Measurements from ENCODE around the gene CCDC34.

DNA sequence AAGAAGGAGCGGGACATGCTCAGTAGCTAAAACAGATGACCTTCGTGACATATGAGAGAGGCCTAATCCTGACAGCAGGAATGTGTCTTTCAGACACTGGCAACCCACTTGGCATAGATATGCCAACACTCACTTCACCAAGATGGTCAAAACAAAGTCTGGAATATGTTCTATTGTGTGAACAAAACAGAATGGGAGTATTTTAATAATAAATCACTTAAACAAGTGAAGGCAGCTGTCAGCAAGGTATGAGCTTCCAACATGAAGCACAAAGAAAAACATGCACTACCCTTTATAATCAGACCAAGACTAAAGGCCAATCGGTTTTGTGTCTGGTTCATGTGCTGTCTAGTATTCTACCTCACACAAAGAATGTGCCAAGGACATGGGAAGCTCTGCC, 23.1 kb downstream of the CCDC34 start:
- TF ChIP-seq, protein P1, sequence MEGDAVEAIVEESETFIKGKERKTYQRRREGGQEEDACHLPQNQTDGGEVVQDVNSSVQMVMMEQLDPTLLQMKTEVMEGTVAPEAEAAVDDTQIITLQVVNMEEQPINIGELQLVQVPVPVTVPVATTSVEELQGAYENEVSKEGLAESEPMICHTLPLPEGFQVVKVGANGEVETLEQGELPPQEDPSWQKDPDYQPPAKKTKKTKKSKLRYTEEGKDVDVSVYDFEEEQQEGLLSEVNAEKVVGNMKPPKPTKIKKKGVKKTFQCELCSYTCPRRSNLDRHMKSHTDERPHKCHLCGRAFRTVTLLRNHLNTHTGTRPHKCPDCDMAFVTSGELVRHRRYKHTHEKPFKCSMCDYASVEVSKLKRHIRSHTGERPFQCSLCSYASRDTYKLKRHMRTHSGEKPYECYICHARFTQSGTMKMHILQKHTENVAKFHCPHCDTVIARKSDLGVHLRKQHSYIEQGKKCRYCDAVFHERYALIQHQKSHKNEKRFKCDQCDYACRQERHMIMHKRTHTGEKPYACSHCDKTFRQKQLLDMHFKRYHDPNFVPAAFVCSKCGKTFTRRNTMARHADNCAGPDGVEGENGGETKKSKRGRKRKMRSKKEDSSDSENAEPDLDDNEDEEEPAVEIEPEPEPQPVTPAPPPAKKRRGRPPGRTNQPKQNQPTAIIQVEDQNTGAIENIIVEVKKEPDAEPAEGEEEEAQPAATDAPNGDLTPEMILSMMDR (IDR thresholded peaks at IDR 0.05), result no peak
- no peak for TF ChIP-seq POLR2A (IDR thresholded peaks at IDR 0.05)

All from testis (tissue), 2 donors.